Ishikawa (cell line): Measurements from ENCODE around the gene JPT2.

Experiments
- CEBPB ChIP-seq: IDR thresholded peaks from 2 replicates; pipeline ENCODE4 v1.6.1; 2012
- CREB1 ChIP-seq: IDR thresholded peaks from 2 replicates; pipeline ENCODE4 v1.6.1; 2012; ENCODE audit warnings: low read depth
- EGR1 ChIP-seq: IDR thresholded peaks from 2 replicates; pipeline ENCODE4 v1.6.1; 2012
- EP300 ChIP-seq: IDR thresholded peaks from 2 replicates; pipeline ENCODE4 v1.6.1; 2012; ENCODE audit warnings: borderline replicate concordance
- FOXM1 ChIP-seq: IDR thresholded peaks from 2 replicates; pipeline ENCODE4 v1.6.1; 2012; ENCODE audit warnings: low read depth, borderline replicate concordance
- MAX ChIP-seq: IDR thresholded peaks from 2 replicates; pipeline ENCODE4 v1.6.1; 2012
- NFIC ChIP-seq: IDR thresholded peaks from 2 replicates; pipeline ENCODE4 v1.6.1; 2012
- RAD21 ChIP-seq: IDR thresholded peaks from 2 replicates; pipeline ENCODE4 v1.6.1; 2012; ENCODE audit warnings: low read depth
- REST ChIP-seq: IDR thresholded peaks from 2 replicates; pipeline ENCODE4 v1.6.1; 2012; ENCODE audit warnings: low read depth, mild to moderate bottlenecking
- TAF1 ChIP-seq: IDR thresholded peaks from 2 replicates; pipeline ENCODE4 v1.6.1; 2012; ENCODE audit warnings: low read depth, mild to moderate bottlenecking
- TCF12 ChIP-seq: IDR thresholded peaks from 2 replicates; pipeline ENCODE4 v1.6.1; 2012; ENCODE audit warnings: low read depth
- TEAD4 ChIP-seq: IDR thresholded peaks from 2 replicates; pipeline ENCODE4 v1.6.1; 2012
- USF1 ChIP-seq: IDR thresholded peaks from 2 replicates; pipeline ENCODE4 v1.6.1; 2012
- YY1 ChIP-seq: IDR thresholded peaks from 2 replicates; pipeline ENCODE4 v1.6.1; 2012; ENCODE audit warnings: low read depth
- ZBTB7A ChIP-seq: IDR thresholded peaks from 2 replicates; pipeline ENCODE4 v1.6.1; 2012; ENCODE audit warnings: low read depth

Gene JPT2

GRCh38 chr16:1726661-1727502 lies 48.8 kb downstream of the JPT2 start:
- TF ChIP-seq TAF1: no peak
- TF ChIP-seq NFIC: no peak
- no peak for TF ChIP-seq TEAD4
- no peak for TF ChIP-seq RAD21
- TF ChIP-seq CEBPB: no peak
- no peak for TF ChIP-seq EP300
- no peak for TF ChIP-seq YY1
- TF ChIP-seq CREB1: no peak
- no peak for TF ChIP-seq REST
- TF ChIP-seq USF1: no peak
- no peak for TF ChIP-seq TCF12
- TF ChIP-seq EGR1: no peak
- TF ChIP-seq MAX: no peak
- no peak for TF ChIP-seq ZBTB7A
- TF ChIP-seq FOXM1: no peak

- TF ChIP-seq FOXM1 (no peak), NFIC (no peak), CREB1 (no peak), MAX (no peak), TCF12 (no peak), TEAD4 (no peak), EP300 (no peak), TAF1 (no peak), USF1 (no peak)
These were observed 49.9 kb downstream of the JPT2 start for GRCh38 chr16:1727651-1728624.

GRCh38 chr16:1729026-1729425 lies 50.9 kb downstream of the JPT2 start:
- TF ChIP-seq CREB1: no peak
- TF ChIP-seq TAF1: no peak
- TF ChIP-seq CEBPB: no peak

- TF ChIP-seq TCF12 (no peak), FOXM1 (no peak), CREB1 (no peak), CEBPB (no peak), NFIC (no peak), MAX (no peak), REST (no peak), EP300 (no peak), RAD21 (no peak), TEAD4 (no peak), YY1 (no peak), TAF1 (no peak), ZBTB7A (no peak), EGR1 (no peak), USF1 (no peak)
These were observed 51.4 kb downstream of the JPT2 start for GRCh38 chr16:1729445-1729844.
